Osteoblast (primary cell): Measurements from ENCODE around the gene ADGRE1. TPM values are rescaled to one million over a fixed set of nuclear protein-coding genes. Genes with fewer than 3 reads are reported as not detected.

Experiments used
- DNase-seq: peaks from one replicate; pipeline ENCODE4 v3.0.0; 2011; ENCODE audit warnings: low spot score, mixed read lengths; ENCODE audit not compliant: insufficient read length; ENCODE audit errors: missing footprints
- H2AFZ ChIP-seq: 2 replicates; pipeline ENCODE4 v1.6.0; 2011; ENCODE audit warnings: mild to moderate bottlenecking, low read length
- H3K27ac ChIP-seq: 2 replicates; pipeline ENCODE4 v1.5.1; 2011; ENCODE audit warnings: mild to moderate bottlenecking, low read depth, low read length, moderate library complexity
- H3K27me3 ChIP-seq: 2 replicates; pipeline ENCODE4 v1.6.0; 2012; ENCODE audit warnings: mild to moderate bottlenecking, control low read depth, inconsistent platforms, low read length, moderate library complexity; ENCODE audit not compliant: insufficient read depth
- H3K36me3 ChIP-seq: 2 replicates; pipeline ENCODE4 v1.5.1; 2011; ENCODE audit warnings: mild to moderate bottlenecking, low read length, control low read depth, moderate library complexity; ENCODE audit not compliant: insufficient read depth
- H3K4me1 ChIP-seq: 2 replicates; pipeline ENCODE4 v1.5.1; 2011; ENCODE audit warnings: mild to moderate bottlenecking, low read length, control low read depth, moderate library complexity; ENCODE audit not compliant: insufficient read depth
- H3K4me2 ChIP-seq: 2 replicates; pipeline ENCODE4 v1.6.0; 2011; ENCODE audit warnings: mild to moderate bottlenecking, low read length; ENCODE audit not compliant: insufficient read depth
- H3K4me3 ChIP-seq: fragments of 200-600 bp; sonication (generic); 3 replicates; pipeline ENCODE4 v1.5.1; 2012; ENCODE audit warnings: mild to moderate bottlenecking, low read length, inconsistent platforms; ENCODE audit not compliant: insufficient read depth
- H3K79me2 ChIP-seq: 2 replicates; pipeline ENCODE4 v1.6.0; 2012; ENCODE audit warnings: mild to moderate bottlenecking, low read length, control low read depth, inconsistent platforms; ENCODE audit not compliant: insufficient read depth
- H3K9me3 ChIP-seq: 2 replicates; pipeline ENCODE4 v1.5.1; 2011; ENCODE audit warnings: low read depth, low read length, control low read depth
- H4K20me1 ChIP-seq: 2 replicates; pipeline ENCODE4 v1.6.0; 2012; ENCODE audit warnings: mild to moderate bottlenecking, low read length, control low read depth; ENCODE audit not compliant: insufficient read depth
- CTCF ChIP-seq: IDR thresholded peaks from 2 replicates; pipeline ENCODE4 v1.5.1; 2011; ENCODE audit warnings: mild to moderate bottlenecking, low read depth, low read length, moderate library complexity; ENCODE audit errors: extremely low read depth
- total RNA-seq: library from RNA; depleted of rRNA; stranded (reverse); fragments of >200 nt; gene quantifications from 2 replicates; pipeline ENCODE4 v1.2.3, GENCODE V29; 2012

Gene ADGRE1
- total RNA-seq, 1 donor: not detected

DNA sequence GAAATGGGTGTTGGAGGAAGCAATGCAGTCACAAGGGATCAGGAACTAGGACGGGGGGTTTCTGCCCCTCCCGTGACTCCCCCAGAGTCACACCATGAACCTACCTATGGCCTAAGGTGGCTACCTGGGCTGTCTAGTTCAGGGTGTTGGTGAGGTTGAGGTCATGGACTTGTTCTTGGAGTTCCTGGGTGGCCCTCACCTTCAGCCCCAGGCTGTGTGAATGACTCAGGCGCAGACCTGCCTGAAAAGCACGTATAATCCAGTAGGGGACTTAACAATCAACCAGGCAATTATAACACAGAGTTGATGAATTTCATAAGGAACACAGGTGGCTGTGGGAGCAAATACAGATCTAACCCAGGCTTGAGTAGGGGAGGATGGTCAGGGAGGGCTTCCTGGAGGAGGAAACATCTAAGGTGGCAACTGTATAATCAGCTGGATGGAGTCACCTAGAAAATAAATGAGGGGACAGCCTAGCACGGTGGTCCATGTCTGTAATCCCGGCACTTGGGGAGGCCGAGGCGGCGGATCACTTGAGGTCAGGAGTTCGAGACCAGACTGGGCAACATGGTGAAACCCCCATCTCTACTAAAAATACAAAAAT lies 25.6 kb upstream of the ADGRE1 start:
- Histone ChIP-seq H3K4me2 (no peak overlapping the region), H4K20me1 (no peaks in the 10 kb centered on the region), H3K4me3 (no peak overlapping the region), H3K36me3 (no peaks in the 10 kb centered on the region), H2AFZ (no peak overlapping the region), H3K27me3 (no peaks in the 10 kb centered on the region), H3K4me1 (no peaks in the 10 kb centered on the region), H3K9me3 (no peaks in the 10 kb centered on the region), H3K79me2 (no peaks in the 10 kb centered on the region), H3K27ac (no peak overlapping the region)
- TF ChIP-seq CTCF: no peak
- DNase-seq: no peak

GRCh38 chr19:6862673-6863078 lies 24.7 kb upstream of the ADGRE1 start:
- Histone ChIP-seq H3K27me3 (no peaks in the 10 kb centered on the region), H3K4me1 (no peaks in the 10 kb centered on the region), H4K20me1 (no peaks in the 10 kb centered on the region), H3K27ac (no peak overlapping the region), H3K4me3 (no peak overlapping the region), H3K4me2 (peak overlapping the region; percentile 67), H3K79me2 (no peaks in the 10 kb centered on the region), H2AFZ (peak overlapping the region; percentile 18), H3K9me3 (no peaks in the 10 kb centered on the region), H3K36me3 (no peaks in the 10 kb centered on the region)
- DNase-seq: peak; percentile 90
- TF ChIP-seq CTCF: peak; percentile 88

GRCh38 chr19:6864325-6864940 lies 22.9 kb upstream of the ADGRE1 start:
- H3K27me3 ChIP-seq: no peaks in the 10 kb centered on the region
- H4K20me1 ChIP-seq: no peaks in the 10 kb centered on the region
- no peaks in the 10 kb centered on the region for H3K36me3 ChIP-seq
- no peak for TF ChIP-seq CTCF
- no peaks in the 10 kb centered on the region for H3K9me3 ChIP-seq
- H3K4me2 ChIP-seq: no peak overlapping the region
- DNase-seq: peak; percentile 25
- H2AFZ ChIP-seq: no peak overlapping the region
- H3K4me3 ChIP-seq: no peak overlapping the region
- H3K4me1 ChIP-seq: no peaks in the 10 kb centered on the region
- no peak overlapping the region for H3K27ac ChIP-seq
- no peaks in the 10 kb centered on the region for H3K79me2 ChIP-seq

- Histone ChIP-seq H2AFZ (no peak overlapping the region), H3K79me2 (no peaks in the 10 kb centered on the region), H3K4me2 (no peak overlapping the region), H3K27me3 (no peaks in the 10 kb centered on the region), H3K4me3 (no peak overlapping the region), H4K20me1 (no peaks in the 10 kb centered on the region), H3K4me1 (no peaks in the 10 kb centered on the region), H3K27ac (no peak overlapping the region), H3K36me3 (no peaks in the 10 kb centered on the region), H3K9me3 (no peaks in the 10 kb centered on the region)
- TF ChIP-seq CTCF: no peak
- no peak for DNase-seq
Measured at GRCh38 chr19:6865849-6866248, 21.5 kb upstream of the ADGRE1 start.
